ENCODE results near the gene ATP5IF1.

DNA sequence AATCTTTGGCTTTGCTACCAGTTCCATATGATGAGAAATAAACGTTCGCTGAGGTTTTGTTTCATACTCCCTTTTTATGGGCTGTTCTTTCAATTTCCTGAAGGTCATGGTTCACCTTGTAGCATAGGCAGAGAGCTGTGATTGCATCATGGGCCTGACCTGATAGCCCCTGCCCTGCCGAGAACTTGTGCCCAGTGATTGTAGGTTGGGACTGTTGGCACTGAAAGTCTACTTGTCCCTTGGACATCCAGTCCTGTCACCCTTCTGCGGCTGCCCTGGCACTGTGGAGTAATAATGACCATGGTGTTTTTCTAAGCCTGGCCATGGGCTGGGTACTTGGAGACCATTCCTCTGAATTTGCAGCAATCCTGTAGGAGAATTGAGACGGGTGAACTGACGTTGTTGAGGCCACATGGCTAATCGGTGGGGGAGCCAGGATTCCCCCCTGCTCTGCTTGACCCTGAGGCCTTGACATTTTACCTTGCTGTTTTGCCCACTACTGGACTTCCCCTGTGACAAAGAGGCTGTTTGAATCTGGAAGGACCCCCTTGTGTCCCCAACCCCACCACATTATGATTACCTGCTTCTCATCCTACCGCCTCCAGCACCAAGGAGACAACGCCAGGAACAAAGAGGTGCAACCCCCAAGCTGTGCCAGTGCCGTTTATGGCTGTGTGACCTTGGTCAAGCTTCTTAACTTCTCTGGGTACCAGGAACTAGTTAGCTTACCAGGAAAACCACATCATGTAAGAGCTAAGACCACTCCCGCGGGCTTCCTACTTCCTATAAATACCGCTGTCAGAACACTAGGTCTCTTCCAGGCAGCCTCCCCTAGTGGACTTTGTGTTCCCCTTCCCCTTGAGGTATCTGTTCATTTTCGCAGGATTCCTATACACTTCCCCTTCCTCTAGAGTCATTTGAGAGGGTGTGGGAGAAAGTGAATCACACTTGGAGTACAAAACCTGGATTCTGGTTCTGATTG lies 46.8 kb downstream of the ATP5IF1 start:
- TF ChIP-seq, protein P1, sequence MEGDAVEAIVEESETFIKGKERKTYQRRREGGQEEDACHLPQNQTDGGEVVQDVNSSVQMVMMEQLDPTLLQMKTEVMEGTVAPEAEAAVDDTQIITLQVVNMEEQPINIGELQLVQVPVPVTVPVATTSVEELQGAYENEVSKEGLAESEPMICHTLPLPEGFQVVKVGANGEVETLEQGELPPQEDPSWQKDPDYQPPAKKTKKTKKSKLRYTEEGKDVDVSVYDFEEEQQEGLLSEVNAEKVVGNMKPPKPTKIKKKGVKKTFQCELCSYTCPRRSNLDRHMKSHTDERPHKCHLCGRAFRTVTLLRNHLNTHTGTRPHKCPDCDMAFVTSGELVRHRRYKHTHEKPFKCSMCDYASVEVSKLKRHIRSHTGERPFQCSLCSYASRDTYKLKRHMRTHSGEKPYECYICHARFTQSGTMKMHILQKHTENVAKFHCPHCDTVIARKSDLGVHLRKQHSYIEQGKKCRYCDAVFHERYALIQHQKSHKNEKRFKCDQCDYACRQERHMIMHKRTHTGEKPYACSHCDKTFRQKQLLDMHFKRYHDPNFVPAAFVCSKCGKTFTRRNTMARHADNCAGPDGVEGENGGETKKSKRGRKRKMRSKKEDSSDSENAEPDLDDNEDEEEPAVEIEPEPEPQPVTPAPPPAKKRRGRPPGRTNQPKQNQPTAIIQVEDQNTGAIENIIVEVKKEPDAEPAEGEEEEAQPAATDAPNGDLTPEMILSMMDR (conservative IDR thresholded peaks at IDR 0.05; ENCODE audit: low read length) = no peak
- TF ChIP-seq EZH2phosphoT487 (IDR thresholded peaks at IDR 0.05; ENCODE audit: borderline replicate concordance) = no peak
